SK-N-SH (cell line): ENCODE results near the gene NTMT2. TPM values are rescaled to one million over a fixed set of nuclear protein-coding genes. Genes with fewer than 3 reads are reported as not detected.

ENCODE experiments used
- CTCF ChIA-PET: fragments of 300-600, 350-600 bp; formaldehyde crosslinking; extraction: SDS; loops from one replicate; lab custom pipeline; 2021; lab: Yijun Ruan, JAX
- POLR2A ChIA-PET: fragments of 350-600 bp; sonication (Branson Sonifier 250); formaldehyde crosslinking; extraction: SDS; loops from one replicate; lab custom pipeline; 2020; ENCODE audit warnings: antibody characterized with exemption, inconsistent platforms; lab: Yijun Ruan, JAX
- DNase-seq: peaks from one replicate; pipeline ENCODE4 v3.0.0; 2012
- H2AFZ ChIP-seq: fragments of 200-600 bp; sonication (generic); 2 replicates; pipeline ENCODE4 v1.8.1; 2016; ENCODE audit warnings: antibody characterized with exemption, mild to moderate bottlenecking, low read depth
- H3F3A ChIP-seq: fragments of 200-600 bp; sonication (generic); replicated peaks from 2 replicates; pipeline ENCODE3; 2016; ENCODE audit warnings: antibody characterized with exemption, mild to moderate bottlenecking; ENCODE audit not compliant: insufficient read depth
- H3K27ac ChIP-seq, 2 experiments: fragments of 200-500 bp in 1 of 2; fragments of 200-600 bp in 1 of 2; sonication (Bioruptor generic) in 1 of 2; sonication (generic), shearing (Covaris generic) in 1 of 2; 2 replicates each; pipeline versions ENCODE4 v1.5.1 to v1.6.1; 2014 to 2016; ENCODE audit warnings: low read depth in 2 of 2, inconsistent platforms in 1 of 2, low read length in 1 of 2, mild to moderate bottlenecking in 1 of 2, mixed read lengths in 1 of 2
- H3K27me3 ChIP-seq: fragments of 200-600 bp; sonication (generic), shearing (Covaris generic); 2 replicates; pipeline ENCODE4 v1.6.1; 2016; ENCODE audit warnings: mixed run types; ENCODE audit not compliant: insufficient read depth
- H3K36me3 ChIP-seq, 2 experiments: fragments of 200-500 bp in 1 of 2; fragments of 200-600 bp in 1 of 2; sonication (Bioruptor generic) in 1 of 2; sonication (generic) in 1 of 2; replicated peaks in 1 of 2; 2 replicates each; pipeline versions ENCODE3 to v1.5.1; 2014 to 2016; ENCODE audit warnings: low read length in 1 of 2, mild to moderate bottlenecking in 1 of 2; ENCODE audit not compliant: insufficient read depth in 2 of 2, control insufficient read depth in 1 of 2
- H3K4me1 ChIP-seq, 2 experiments: fragments of 200-500 bp in 1 of 2; fragments of 200-600 bp in 1 of 2; sonication (Bioruptor generic) in 1 of 2; sonication (generic), shearing (Covaris generic) in 1 of 2; 2 replicates each; pipeline versions ENCODE4 v1.5.1 to v1.6.1; 2014 to 2016; ENCODE audit warnings: low read depth in 1 of 2, low read length in 1 of 2, mixed run types in 1 of 2; ENCODE audit not compliant: insufficient read depth in 2 of 2, control insufficient read depth in 1 of 2
- H3K4me2 ChIP-seq: fragments of 200-600 bp; sonication (generic), shearing (Covaris generic); 2 replicates; pipeline ENCODE4 v1.6.1; 2017; ENCODE audit warnings: mixed run types
- H3K4me3 ChIP-seq, 2 experiments: fragments of 200-500 bp in 1 of 2; fragments of 200-600 bp in 1 of 2; sonication (Bioruptor generic) in 1 of 2; sonication (generic), shearing (Covaris generic) in 1 of 2; 2 replicates each; pipeline versions ENCODE4 v1.5.1 to v1.8.1; 2014 to 2016; ENCODE audit warnings: low read depth in 2 of 2, inconsistent platforms in 1 of 2, low read length in 1 of 2, mild to moderate bottlenecking in 1 of 2, mixed read lengths in 1 of 2, moderate library complexity in 1 of 2
- H3K79me2 ChIP-seq: fragments of 200-600 bp; sonication (generic); 2 replicates; pipeline ENCODE4 v1.8.1; 2017; ENCODE audit warnings: mild to moderate bottlenecking; ENCODE audit not compliant: insufficient read depth
- H3K9ac ChIP-seq: fragments of 200-600 bp; sonication (generic); 2 replicates; pipeline ENCODE4 v1.6.1; 2017; ENCODE audit warnings: mixed run types
- H3K9me2 ChIP-seq: fragments of 200-600 bp; sonication (generic); 2 replicates; pipeline ENCODE4 v1.6.1; 2017; ENCODE audit warnings: mixed run types
- H3K9me3 ChIP-seq: fragments of 200-600 bp; sonication (generic); 2 replicates; pipeline ENCODE4 v1.6.1; 2017; ENCODE audit warnings: mixed run types, mild to moderate bottlenecking, moderate library complexity
- H4K20me1 ChIP-seq: fragments of 200-600 bp; sonication (generic); 2 replicates; pipeline ENCODE4 v1.6.1; 2017; ENCODE audit warnings: mild to moderate bottlenecking, mixed run types; ENCODE audit not compliant: insufficient read depth
- EZH2phosphoT487 ChIP-seq: fragments of 200-600 bp; sonication (generic); IDR thresholded peaks from 2 replicates; pipeline ENCODE4 v1.6.1; 2017; ENCODE audit warnings: low read depth, mixed run types, mild to moderate bottlenecking, antibody characterized with exemption, moderate library complexity, borderline replicate concordance
- GATA2 ChIP-seq: sonication (generic); formaldehyde crosslinking; IDR thresholded peaks from 2 replicates; pipeline ENCODE4 v1.5.0; 2020; ENCODE audit warnings: mild to moderate bottlenecking, missing genetic modification reagents
- MEF2A ChIP-seq: IDR thresholded peaks from 2 replicates; pipeline ENCODE4 v1.4.0; 2012; ENCODE audit warnings: low read depth, borderline replicate concordance
- MXI1 ChIP-seq: IDR thresholded peaks from 2 replicates; pipeline ENCODE4 v1.6.1; 2012; ENCODE audit warnings: mild to moderate bottlenecking, low read depth, low read length, improper control_type of control experiment
- REST ChIP-seq: IDR thresholded peaks from 2 replicates; pipeline ENCODE4 v1.6.1; 2012; ENCODE audit warnings: mild to moderate bottlenecking, low read depth, low read length, moderate library complexity
- SIN3A ChIP-seq: IDR thresholded peaks from 2 replicates; pipeline ENCODE4 v1.6.1; 2012; ENCODE audit warnings: low read depth, mild to moderate bottlenecking, low read length, moderate library complexity, borderline replicate concordance
- SMC3 ChIP-seq: IDR thresholded peaks from 2 replicates; pipeline ENCODE4 v1.6.1; 2012; ENCODE audit warnings: low read depth, low read length, improper control_type of control experiment
- TCF12 ChIP-seq: IDR thresholded peaks from 2 replicates; pipeline ENCODE4 v1.4.0; 2012
- YY1 ChIP-seq: IDR thresholded peaks from 2 replicates; pipeline ENCODE4 v1.4.0; 2012; ENCODE audit warnings: low read depth, mild to moderate bottlenecking
- ZBTB33 ChIP-seq: IDR thresholded peaks from 2 replicates; pipeline ENCODE4 v1.4.0; 2012; ENCODE audit warnings: low read depth, borderline replicate concordance
- WGBS: methylation state at CpG from one replicate; pipeline ENCODE4 v1.1.6; 2017; ENCODE audit warnings: low lambda C conversion rate; 5-methylcytosine and 5-hydroxymethylcytosine counted together
- polyA plus RNA-seq, 3 experiments: library from polyadenylated mRNA; depleted of rRNA; stranded (reverse); fragments of >200 nt; gene quantifications; 2 replicates each; pipeline ENCODE4 v1.2.3, GENCODE V29; 2012
- TF ChIP-seq, protein P1 (sequence below): fragments of 150-350 bp; IDR thresholded peaks from 2 replicates; pipeline ENCODE4 v1.6.1; 2016; ENCODE audit warnings: mild to moderate bottlenecking, low read depth, low read length
- TF ChIP-seq, protein P2 (sequence below): IDR thresholded peaks from 2 replicates; pipeline ENCODE4; 2012

NTMT2 gene
- polyA plus RNA-seq, 1 of the 3 experiments (the other 2 are of a cell fraction): not detected

- Histone ChIP-seq H2AFZ (no peak overlapping the region; the same call in 1 of the 2 replicates), H3K27ac (no peak overlapping the region), H3K9me3 (no peaks in the 10 kb centered on the region), H3K9me2 (no peaks in the 10 kb centered on the region), H4K20me1 (no peaks in the 10 kb centered on the region), H3K4me1 (peaks cover 0 to 2% of the 10 kb centered on the region in 2 experiments; a peak in 2 of 4 replicates), H3K36me3 (no peaks in the 10 kb centered on the region), H3K4me2 (no peak overlapping the region), H3K27me3 (no peaks in the 10 kb centered on the region), H3K9ac (no peak overlapping the region), H3F3A (no peaks in the 10 kb centered on the region)
- 26% methylated on average over 5 of the region's 5 CpGs for WGBS
- DNase-seq: no peak
- ChIA-PET POLR2A (no interaction called here), CTCF (no interaction called here)
- TF ChIP-seq ZBTB33 (no peak), REST (no peak), MEF2A (no peak), MXI1 (no peak), SIN3A (no peak), SMC3 (no peak), EZH2phosphoT487 (no peak), TCF12 (no peak), GATA2 (CRISPR knock-in tag) (no peak), YY1 (no peak)
- TF ChIP-seq, protein P1, sequence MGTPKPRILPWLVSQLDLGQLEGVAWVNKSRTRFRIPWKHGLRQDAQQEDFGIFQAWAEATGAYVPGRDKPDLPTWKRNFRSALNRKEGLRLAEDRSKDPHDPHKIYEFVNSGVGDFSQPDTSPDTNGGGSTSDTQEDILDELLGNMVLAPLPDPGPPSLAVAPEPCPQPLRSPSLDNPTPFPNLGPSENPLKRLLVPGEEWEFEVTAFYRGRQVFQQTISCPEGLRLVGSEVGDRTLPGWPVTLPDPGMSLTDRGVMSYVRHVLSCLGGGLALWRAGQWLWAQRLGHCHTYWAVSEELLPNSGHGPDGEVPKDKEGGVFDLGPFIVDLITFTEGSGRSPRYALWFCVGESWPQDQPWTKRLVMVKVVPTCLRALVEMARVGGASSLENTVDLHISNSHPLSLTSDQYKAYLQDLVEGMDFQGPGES: no peak
- TF ChIP-seq, protein P2, sequence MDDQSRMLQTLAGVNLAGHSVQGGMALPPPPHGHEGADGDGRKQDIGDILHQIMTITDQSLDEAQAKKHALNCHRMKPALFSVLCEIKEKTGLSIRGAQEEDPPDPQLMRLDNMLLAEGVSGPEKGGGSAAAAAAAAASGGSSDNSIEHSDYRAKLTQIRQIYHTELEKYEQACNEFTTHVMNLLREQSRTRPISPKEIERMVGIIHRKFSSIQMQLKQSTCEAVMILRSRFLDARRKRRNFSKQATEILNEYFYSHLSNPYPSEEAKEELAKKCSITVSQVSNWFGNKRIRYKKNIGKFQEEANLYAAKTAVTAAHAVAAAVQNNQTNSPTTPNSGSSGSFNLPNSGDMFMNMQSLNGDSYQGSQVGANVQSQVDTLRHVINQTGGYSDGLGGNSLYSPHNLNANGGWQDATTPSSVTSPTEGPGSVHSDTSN: no peak
- TF ChIP-seq, all 33 proteins: peak for 0
- H3K79me2 ChIP-seq: no peaks in the 10 kb centered on the region
- no peak overlapping the region for H3K4me3 ChIP-seq
Observed at GRCh38 chr1:170217517-170218256, 71.9 kb downstream of the NTMT2 start.
